GM18507 (cell line): Measurements from ENCODE around the gene FYCO1.
A peak's percentile ranks its signal among the peaks of the same experiment; 100 is the strongest.
"Not testable (repeated sequence)": the region's sequence is repeated elsewhere in the genome, so short reads cannot be mapped to it uniquely, and the experiment has no call there.

Experiments used
- DNase-seq: peaks from one replicate; pipeline ENCODE4 v3.0.0; 2011; ENCODE audit warnings: low read depth; ENCODE audit not compliant: insufficient read length; ENCODE audit errors: extremely low spot score
- FAIRE-seq: peaks from 2 replicates; lab custom pipeline; 2011; peaks lifted over from hg19 to GRCh38; lab: Jason Lieb, UNC

Gene FYCO1

DNA sequence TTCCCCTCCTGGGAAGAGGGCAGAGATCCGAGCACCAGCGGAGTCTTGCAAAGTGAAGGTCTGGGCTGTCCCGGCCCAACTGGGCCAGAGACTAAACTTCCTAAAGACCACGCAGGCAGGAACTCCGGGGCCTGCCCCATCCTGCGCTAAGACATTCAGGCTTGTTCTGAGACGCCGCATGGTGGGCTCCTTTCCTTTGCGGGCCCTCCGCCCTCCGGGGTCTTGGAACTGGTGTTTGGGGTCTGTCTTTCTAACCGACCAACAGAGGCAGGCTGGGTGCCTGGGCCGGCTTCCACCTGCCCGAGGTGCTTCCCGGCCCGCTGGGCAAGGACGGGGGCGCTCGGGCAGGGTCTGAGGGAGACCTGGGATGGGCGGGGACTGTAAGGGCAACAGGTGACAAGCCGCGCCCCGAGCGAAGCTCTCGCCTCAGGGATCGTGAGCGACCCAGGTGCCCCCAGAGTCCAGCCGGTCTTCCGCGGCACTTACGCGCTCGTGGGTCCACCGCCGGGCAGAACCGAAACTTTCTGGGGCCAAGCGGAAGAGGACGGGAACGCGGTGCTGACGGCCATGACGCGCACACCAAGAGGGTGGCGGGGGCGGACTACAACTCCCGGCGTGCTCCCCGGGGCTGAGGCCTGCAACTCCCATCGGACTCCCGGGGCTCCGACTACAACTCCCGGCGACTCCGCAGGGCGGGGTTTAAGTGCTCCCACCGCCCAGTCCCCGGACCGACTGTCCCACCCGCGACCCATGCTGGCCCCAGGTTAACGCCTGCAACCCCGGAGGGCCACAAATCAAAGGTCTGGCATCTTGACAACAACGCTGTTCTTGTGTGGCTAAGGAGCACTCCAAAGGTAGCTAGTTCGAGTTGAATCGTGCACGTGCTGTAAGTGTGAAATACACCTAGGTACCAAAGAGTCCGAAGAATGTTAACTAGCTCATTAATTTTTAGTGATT, at the start of gene FYCO1:
TSS of gene FYCO1 (minus strand) at position 589 of the 957 bp plus-strand sequence. CDS start 10,914 bp downstream, outside the sequence.
- FAIRE-seq, result peak; percentile 89

DNA sequence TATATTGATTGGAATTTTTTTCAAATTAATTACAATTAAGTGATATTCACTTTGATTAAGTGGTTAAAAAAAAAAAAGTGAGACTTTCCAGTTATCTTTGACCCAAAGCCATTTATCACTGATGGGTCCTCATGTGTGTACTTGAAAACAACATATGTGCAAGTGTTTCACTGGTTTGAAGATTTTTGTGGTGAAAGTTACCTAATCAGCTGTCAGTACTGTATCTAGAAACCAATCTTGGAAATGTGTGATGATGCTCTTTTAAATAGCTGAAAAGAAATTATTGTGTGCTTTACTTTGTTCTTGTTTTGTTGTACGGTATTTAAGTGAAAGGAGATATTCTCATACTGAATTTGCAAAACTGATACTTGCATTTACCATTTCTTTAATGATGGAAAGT, 43.3 kb upstream of the FYCO1 start:
- DNase-seq (no peak), FAIRE-seq (no peak)

More for the DNA sequence above, at the start of gene FYCO1:
- peak; percentile 85 for DNase-seq

DNA sequence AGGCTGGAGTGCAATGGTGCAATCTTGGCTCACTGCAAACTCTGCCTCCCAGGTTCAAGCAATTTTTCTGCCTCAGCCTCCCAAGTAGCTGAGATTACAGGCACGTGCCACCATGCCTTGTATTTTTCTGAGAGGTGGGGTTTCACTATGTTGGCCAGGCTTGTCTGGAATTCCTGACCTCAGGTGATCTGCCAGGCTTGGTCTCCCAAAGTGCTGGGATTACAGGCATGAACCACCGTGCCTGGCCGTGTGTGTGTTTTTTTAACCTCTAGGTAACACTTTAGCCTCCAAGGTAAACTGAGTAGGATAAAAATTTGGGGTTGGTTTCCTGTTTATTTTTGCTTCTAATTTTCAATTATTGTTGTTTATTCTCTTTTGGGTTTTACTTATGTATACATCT, 42.4 kb upstream of the FYCO1 start:
- FAIRE-seq, DNase-seq: not testable (repeated sequence)

DNA sequence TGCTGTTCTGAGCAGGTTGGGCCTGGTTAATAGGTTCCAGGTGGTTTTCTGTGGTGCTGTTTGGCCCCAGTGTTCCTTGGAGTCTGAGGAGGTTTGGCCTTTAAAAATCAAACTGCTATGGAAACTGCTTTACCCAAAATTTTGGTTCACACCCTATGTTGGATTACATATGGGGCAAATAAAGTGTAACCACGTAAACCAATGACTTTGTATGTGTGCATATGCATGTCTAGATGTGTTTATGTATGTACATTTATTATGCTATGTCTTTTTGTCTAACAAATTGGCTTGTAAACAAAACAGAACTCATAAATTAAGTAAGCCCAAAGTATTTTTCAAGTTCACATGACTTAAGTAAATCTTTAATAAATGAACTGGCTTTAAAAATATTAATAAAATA, 40.6 kb upstream of the FYCO1 start:
- DNase-seq, result no peak
- FAIRE-seq, result no peak

DNA sequence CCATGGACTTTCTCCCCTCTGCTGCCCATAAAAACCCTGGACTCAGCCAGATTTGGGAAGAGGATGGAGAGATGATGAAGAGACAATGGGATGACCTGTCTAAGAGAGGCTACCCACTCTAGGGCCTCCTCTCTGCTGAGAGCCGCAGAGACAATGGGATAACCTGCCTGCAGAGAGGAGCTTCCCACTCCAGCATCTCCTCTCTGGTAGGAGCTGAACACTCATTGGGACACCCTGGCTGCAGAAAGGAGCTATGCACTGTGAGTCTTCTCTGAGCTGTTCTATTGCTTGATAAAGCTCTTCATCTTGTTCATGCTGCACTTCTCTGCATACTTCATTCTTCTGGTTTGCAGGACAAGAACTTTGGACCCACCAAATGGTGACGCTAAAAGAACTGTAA, 36.1 kb upstream of the FYCO1 start:
- FAIRE-seq (no peak), DNase-seq (no peak)

DNA sequence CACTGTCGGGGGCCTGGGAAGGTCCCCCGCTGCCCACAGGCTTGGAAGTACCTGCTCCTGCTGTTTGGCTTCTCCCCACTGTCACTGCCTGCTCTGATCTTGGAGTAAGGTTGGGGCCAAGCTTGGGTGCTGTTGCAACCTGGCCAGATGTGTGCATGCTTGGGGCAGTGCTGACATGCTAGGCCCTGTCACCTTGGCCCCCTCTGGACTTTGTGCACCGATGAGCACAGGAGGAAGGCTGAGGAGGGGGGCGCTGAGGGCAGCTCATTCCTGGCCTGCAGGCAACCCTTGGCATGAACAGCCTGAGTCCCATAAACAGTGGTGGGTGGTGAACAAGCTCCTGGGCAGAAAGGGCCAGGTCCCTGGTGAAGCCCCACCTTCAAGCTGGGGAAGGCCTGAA, 35.6 kb upstream of the FYCO1 start:
- FAIRE-seq (no peak), DNase-seq (no peak)

DNA sequence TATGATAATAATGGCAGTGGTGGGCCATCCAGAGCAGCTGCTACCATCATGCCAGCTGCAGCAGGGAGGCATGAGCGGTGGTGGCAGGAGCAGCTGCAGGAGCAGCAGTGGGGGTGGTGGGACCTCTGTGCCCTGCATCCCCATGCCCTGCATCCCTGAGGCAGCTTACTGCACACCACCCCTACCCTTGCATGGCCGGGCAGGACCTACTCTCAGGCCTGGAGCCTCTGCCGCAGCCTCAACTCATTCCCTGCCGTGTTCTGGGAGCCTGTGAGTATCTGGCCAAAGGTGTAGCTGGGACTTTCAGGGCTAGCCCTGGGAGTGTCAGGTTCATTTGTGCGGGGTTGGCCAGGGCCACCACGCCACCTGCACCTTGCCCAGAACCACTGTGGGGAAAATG, 35.0 kb upstream of the FYCO1 start:
- DNase-seq (no peak), FAIRE-seq (no peak)

DNA sequence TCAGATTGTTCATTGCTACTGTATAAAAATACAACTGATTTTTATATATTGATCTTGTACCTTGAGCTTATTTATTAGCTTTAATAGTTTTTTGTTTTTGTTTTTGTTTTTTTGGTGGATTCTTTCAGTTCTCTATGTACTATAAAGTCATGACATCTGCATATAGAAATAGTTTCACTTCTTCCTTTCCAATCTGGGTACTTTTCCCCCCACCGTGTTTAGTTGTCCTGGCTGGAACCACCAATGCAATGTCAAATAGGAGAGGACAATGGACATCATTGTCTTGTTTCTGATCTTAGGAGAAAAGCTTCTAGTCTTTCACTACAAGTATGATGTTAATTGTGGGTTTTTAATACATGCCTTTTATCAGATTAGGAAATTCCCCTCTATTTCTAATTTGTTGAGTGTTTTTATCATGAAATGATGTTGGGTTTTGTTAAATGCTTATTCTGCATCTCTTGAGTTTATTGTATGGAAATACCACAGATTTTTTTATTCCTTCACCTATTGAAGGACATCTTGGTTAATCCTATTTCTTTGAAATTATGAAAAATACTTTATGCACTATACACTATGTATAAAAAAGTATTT, 34.4 kb upstream of the FYCO1 start:
- FAIRE-seq (no peak), DNase-seq (no peak)

DNA sequence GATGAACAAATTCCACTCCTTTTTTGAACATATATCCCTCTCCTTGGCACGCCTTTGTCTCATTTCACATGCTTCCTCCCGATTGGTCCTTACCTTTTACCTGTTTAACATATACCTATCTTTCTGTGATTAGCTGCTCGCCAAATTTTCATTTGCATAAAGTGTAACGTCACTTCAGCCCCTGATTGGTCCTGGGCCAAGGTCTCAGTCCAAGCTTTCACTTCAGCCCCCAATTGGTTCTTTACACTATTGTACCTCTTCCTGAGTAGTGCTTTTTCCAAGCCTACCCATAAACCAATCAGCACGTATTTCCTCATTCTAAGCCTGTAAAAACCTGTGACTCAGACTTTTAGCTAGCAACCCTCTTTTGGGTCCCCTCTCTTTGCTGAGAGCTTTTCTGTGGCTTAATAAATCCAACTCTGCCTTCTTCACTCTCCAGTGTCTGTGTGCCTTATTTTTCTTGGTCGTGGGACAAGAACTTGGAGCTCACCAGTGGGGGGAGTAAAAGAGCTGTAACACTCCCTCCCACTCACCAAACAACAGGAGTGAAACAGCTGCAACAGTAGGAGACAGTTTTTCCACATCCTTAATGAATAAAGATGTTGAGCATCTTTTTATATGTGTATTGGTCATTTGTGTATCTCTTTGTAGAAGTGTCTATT, 32.2 kb upstream of the FYCO1 start:
- FAIRE-seq (no peak), DNase-seq (no peak)

DNA sequence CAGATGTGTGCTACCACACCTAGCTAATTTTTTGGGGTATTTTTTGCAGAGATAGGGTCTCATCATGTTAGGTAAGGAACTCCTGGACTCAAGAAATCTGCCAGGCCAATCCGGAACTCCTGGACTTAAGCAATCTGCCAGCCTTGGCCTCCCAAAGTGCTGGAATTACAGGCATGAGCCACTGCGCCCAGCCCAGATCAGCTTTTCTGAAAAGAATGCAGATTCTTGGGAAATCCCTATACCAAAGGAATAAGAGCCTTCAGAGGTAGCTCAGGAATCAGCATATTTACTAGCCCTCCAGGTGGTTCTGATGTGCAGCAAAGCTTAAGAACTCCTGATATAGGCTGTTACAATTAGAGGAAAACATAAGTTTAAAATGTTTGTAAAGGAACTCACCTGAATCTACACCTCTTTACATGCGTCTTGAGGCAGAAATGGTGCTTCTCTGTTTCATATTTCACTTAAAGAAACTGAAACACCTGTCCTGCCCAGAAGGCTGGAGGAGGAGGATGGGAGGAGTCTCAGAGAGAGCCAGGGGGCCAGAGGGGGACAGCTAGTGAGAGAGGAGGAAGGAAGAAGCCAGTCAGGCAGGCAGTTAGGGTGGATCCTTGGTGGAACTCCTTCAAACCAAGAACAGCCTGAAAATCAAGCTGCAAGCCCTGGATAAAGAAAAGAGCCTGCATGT, 31.5 kb upstream of the FYCO1 start, which contains the start of gene XCR1:
TSS of gene XCR1 (minus strand) at position 463 of the 685 bp plus-strand sequence. CDS start 5,536 bp downstream, outside the sequence.
- DNase-seq, result no peak
- FAIRE-seq, result no peak

DNA sequence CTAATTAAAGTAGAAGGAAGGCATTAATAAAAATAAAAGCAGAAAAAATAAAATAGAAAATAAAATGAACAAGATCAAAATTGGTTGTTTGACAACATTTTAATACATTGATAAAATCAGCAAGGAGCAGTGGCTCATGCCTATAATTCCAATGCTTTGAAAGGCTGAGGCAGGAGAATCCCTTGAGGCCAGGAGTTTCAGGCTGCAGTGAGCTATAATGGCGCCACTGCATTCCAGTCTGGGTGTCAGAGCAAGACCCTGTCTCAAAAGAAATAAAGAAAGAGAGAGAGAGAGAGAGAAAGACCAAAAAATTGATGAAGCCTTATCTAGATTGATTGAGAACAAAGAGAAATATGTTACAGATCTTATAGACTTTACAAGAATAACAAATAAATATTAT, 29.5 kb upstream of the FYCO1 start:
- no peak for DNase-seq
- FAIRE-seq, result no peak

DNA sequence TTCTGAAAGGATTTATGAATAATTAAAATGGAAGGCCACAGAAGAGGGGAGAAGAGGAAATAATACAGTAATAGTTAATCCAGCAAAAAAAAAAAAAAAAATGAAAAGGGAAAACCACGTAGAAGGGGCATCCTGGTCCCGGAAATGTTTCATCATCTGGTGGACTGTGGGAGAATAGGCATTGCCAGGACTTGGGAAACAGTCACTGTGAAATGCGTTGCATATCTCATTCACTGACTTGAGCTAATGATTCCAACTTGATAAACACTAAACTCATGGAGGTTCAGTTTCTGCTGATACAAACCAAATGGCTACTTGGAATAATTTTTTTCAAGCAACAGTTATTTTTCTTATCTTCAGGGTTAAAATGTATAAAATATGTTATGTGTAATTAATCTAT, 28.5 kb upstream of the FYCO1 start:
- DNase-seq (no peak), FAIRE-seq (no peak)

DNA sequence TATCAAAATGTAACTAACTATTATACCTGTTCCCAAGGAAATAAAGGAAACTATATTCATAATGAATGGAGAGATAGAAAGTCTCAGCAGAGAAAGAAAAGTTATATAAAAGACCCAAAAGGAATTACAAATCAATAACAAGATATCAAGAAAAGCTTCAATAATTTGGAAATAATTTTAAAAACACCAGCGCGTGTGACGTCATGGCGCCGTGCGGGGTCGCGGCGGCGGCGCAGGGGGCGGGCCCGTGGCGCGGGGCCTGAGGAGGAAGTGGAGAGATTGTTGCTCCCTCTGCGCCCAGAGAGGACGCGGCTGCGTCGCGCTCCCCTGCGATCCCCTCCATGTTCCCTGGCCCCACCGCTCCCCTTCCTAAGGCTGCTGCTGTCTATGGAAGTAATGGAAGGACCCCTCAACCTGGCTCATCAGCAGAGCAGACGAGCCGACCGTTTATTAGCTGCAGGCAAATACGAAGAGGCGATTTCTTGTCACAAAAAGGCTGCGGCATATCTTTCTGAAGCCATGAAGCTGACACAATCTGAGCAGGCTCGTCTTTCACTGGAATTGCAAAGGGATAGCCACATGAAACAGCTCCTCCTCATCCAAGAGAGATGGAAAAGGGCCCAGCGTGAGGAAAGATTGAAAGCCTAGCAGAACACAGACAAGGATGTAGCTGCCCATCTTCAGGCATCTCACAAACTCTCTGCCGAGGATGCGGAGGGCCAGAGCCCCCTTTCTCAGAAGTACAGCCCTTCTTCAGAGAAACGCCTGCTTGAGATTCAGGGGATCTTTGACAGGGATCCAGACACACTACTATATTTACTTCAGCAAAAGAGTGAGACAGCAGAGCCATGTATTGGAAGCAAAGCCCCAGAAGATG, 27.5 kb upstream of the FYCO1 start:
- FAIRE-seq (no peak), DNase-seq (no peak)

DNA sequence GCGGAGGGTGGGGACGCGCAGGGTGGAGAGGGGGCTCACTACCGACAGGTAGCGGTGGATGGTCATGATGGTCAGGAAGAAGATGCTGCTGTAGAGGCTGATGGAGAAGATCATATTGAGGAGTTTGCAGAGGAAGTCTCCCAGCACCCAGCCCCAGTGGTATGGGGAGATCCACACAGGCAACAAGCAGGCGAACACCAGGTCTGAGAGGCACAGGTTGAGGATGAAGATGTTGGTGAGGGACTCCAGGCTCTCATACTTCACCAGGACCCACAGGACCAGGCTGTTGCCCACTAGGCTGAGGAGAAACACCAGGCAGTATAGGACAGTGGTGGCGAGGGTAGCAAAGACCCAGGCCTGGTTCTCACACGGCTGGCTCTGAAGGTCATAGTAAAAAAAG, 25.9 kb upstream of the FYCO1 start:
- DNase-seq (no peak), FAIRE-seq (no peak)

DNA sequence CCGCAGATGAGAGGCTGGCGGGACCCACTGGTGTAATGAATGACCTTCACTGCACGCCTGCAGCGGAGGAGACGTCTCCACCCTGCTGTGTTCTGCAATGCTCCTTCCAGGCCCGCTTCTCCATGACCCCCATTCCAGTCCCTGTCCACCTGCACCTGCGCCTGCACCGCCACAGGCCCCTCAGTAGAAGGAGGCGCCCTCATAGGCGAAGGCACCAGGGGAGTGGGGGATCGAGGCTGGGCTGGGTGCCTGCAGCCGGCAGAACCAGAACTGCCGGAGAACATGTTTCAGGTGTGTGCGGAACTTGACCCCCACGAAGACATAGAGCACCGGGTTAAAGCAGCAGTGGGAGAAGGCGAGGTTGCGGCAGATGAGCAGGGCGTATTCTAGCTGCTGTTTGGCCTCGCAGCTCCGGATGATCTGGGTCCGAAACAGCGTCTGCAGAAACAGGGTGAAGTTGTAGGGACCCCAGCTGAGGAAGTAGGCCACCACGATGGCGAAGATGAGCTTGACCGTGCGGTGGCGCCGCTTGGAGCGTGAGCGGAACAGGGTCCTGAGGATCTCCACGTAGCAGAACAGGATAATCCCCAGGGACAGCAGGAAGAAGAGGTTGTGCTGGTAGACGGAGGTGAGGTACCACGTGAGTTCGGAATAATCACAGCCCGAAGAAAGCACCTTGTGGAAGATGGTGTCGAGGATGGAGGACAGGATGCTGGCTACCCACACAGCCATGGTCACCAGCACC, 25.3 kb upstream of the FYCO1 start:
- no peak for DNase-seq
- no peak for FAIRE-seq

DNA sequence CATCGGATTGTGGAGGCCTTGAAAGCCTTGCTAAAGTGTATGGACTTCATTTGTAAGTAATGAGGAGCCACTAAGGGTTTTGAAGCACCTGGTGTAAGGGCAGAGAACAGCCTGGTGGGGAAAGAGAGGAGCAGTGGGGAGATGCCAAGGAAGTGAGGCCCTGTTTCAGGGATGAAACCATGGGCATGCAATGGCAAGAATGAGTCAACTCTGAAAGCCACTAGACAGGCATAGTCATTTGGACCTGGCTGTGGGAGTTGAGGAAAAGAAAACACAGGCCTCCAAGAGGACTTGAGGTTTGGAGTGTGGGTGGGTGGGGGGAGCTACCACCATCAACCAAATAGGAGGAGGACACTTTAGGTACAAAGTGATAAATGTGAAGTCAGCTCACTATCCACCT, 24.1 kb upstream of the FYCO1 start:
- DNase-seq (no peak), FAIRE-seq (no peak)

DNA sequence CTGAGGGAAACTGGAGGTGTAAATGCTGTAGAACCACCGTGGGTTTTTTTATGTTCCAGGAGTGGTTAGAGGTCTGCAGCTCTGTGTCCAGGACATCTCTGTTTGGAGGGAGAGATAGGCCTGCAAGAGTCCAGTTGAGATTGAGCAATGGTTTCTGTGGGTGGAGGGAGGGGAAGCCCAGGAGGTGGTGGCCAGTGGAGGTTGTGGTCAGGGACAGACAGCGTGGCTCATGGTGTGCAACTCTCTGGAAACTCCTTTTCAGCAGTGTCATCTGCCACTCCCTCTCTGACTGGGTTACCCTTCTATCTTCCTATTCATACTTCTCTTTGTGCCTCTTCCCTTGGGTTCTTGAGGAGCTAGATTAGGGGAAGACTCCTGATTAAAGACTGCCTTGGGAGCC, 22.1 kb upstream of the FYCO1 start:
- DNase-seq (no peak), FAIRE-seq (no peak)
